ENCODE data around the gene HPS4.
A peak's percentile ranks its signal among the peaks of the same experiment; 100 is the strongest.
"Not testable (repeated sequence)": the region's sequence is repeated elsewhere in the genome, so short reads cannot be mapped to it uniquely, and the experiment has no call there.

The HPS4 gene

DNA sequence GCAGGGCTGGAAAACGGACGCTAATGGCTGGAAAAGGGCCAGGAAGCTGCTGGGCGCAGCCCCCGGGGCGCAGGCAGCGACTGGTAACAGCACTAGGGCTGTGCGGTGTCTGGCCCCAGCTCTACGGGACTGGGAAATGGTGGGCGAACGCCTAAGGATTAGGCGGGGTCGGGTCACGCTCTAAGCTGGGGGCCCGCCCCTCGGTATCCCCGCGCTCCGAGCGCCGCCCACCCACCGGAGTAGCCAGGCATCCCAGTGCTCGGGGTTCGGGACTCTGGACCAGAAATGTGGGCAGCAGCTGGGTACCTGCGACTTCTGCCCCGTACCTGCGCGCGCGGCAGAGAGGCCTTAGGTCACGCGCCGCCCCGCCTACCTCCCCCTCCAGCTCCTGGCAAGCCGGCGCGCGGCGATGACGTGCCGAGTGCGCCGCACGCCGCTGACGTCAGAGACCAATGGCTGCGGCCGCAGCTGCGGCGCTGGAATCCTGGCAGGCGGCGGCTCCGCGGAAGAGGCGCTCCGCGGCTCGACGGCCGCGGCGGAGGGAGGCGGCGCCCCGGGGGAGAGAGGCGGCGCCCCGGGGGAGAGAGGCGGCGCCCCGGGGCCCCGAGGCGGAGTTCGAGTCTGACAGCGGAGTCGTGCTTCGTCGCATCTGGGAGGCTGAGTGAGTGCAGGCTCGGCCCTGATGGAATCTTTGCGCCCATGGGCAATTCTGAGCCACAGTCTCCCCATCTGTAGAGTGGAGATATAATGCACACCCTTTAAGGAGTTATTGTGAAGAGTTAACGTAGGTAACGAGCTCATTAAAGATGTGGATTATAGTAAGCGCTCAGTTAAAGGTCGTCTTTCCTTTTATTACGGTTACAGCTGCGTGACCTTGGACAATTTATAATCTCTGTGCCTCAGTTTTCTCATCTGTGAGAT is at the start of gene HPS4, which contains the start of gene SRRD:
HPS4 (minus strand) TSS at position 345 of the 921 bp plus-strand sequence. CDS start 2,021 bp downstream, outside the sequence.
SRRD (plus strand) TSS at position 439 of the 921 bp plus-strand sequence; CDS start at position 453, 14 bp downstream.
- peak; percentile 88 for DNase-seq

DNA sequence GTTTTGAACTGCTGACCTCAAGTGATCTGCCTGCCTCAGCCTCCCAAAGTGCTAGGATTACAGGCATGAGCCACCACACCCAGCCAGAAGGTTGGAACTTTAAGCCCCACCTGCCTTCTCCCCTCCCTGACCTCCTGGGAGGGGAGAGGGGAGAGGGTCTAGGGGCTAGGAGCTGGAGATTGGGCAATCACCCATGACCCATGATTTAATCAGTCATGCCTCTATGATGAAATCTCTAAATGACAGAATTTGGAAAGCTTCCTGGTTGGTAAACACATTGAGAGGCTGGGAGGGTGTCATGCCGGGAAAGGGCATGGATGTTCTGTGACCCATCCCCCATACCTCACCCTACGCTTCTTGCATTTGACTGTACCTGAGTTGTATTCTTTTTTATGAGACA is 45.8 kb upstream of the HPS4 start:
- no peak for DNase-seq

DNA sequence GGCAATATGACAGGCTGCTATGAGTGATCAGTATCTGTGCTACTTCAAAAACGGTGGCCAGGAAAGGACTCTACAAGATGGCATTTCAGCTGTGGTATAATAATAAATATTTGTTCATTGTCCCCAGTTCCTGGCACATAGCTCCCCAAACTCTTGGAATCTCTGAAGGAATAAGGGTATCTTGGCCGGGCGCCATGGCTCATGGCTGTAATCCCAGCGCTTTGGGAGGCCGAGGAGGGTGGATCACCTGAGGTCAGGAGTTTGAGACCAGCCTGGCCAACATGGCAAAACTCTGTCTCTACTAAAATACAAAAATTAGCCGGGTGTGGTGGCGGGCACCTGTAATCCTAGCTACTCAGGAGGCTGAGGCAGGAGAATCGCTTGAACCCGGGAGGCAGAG is 44.9 kb upstream of the HPS4 start:
- DNase-seq, result not testable (repeated sequence)

DNA sequence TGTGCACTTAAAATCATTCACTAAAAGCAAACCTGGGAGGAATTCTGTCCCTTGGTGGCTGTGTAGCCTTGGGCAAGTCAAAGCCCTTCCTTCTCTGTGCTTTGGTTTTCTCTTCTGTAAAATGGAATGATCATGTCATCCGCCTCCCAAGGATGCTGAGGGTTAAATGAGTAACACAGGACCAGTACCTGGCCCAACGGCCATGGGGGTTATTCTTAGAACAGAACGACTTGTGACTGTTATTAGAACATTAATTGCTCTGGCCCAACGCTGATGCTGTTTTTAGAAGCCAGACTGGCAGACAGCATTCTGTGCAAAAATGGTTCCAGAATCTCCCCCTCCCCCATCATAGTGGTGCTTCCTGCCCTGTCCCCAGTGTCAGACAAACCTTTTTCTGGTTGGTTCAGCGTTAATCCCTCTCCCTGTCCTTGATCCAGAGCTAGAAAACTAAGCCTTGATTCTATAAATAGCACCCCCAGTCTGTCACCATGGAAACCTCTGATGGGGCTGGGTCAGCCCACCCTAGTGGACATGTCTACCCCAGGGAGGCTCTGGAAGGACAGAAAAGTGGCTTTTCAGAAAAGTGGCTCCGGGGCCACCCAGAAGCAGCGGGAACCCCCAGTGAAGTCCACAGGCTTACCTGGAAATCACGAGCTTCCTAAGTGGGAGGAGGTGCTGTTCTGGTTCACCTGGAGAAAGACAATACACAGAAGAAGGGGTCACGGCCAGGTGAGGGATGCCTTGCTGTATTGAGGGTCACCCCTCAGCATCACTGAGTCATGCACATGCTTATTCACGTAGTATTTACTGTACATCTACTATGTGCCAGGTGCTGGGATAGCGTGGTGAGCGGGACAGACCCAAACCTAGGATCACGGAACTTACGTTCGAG is 44.2 kb upstream of the HPS4 start:
- DNase-seq, result no peak

DNA sequence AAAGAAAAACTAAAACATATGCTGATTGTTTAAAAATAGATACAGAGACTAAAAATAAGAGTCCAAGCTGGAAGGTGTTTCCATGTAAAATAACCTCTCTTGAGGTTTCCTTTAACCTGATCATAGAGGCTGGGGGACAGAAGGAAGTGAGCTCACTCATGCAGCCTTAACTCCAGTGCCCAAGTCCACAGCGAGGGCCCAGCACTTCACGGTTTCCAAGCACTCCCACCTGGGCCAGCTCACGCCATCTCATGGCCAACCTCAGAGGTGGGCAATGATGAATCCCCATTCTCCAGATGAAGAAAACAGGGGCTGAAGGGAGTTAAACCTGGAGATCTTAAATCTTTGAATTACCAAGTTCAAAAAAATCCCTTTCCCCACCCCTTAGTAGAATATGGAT is 43.6 kb upstream of the HPS4 start:
- no peak for DNase-seq

DNA sequence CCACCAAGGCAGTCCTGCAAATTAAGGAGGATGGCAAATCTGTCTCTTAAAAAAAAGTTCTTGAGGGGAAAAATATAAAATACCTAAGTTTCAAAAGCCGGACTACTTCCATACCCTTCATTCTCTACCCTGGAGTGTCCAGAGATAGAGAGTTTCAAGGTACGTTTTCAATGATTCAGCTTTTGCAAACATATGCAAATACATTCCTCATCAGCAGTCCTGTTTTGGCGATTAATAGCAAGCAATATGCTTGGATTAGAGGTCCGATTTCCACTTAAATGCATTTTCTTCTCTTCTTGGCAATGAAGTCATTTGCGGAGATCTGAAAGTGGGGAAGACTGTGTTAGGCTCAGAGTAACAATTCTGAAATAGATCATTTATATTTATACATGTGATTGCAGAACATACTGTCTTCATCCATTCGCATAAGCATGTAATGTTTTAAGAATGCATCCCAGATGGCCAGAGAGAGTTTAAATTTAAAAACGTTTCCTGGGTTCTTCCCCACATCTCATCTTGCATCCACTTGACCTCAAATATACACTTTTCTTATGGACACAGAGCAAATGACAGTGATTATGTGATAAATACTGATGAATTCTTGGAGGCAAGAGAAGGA is 42.5 kb upstream of the HPS4 start:
- no peak for DNase-seq

DNA sequence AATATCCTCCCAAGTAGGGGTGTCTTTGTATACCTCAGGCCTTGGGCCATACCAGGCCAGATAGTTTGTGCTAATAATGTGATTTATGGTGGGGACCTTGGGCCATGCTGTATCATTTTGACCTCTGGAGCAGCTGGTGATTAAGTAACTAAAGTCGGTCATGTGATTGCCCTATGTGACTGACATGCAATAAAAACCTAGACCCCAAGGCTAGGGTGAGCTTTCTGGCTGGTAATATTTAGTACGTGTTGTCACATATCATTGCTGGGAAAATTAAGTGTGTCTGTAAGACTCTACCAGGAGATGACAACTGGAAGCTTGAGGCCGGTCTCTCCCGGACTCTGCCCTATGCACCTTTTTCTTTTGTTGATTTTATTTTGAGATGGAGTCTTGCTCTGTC is 41.3 kb upstream of the HPS4 start:
- no peak for DNase-seq

DNA sequence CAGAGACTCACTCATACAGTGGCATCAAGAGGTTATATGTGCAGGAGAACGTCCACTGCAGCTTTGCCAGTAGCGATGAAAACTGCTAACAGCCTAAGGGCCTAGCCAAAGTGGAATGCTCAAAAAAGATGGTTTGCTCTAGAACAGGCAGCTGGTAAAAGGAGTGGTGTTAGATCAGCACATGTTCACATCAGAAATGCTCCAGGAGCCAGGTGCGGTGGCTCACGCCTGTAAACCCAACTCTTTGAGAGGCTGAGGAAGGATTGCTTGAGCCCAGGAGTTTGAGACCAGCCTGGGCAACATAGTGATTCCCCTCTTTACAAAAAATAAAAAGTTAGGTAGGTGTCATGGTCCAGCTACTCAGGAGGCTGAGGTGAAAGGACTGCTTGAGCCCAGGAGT is 39.0 kb upstream of the HPS4 start:
- no peak for DNase-seq

DNA sequence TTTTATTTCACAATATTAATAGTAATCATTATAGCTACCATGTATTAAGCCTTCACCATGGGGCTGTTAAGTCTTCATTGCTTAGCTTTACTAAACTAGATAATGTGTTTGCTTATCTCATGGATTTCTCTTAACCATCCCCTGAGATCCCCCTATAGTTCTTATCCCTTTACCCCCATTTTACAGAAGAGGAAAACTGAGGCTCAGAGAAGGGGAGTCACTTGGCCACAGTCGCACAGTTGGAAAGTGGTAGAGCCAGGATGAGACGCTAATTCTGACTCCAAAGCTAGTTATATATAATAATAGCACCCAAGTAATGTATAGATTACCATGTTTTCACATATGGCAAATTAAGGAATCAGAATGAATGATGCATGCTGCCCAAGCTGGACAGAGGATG is 38.4 kb upstream of the HPS4 start:
- no peak for DNase-seq

DNA sequence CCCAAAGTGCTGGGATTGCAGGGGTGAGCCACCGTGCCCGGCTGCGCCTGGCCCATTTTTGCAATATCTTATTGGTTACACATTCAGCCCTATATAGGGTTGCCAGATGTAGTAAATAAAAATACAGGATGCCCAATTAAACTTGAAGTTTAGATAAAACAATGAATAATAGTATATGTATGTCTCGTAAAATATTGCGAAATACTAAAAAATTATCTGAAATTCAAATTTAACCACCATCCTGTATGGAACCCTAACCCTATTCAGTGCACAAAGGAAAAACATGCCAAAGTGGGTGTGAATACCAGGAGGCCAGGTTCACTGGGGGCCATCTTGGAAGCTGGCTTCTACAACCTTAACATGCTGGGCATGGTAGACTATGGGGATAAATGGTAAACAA is 33.8 kb upstream of the HPS4 start:
- no peak for DNase-seq

DNA sequence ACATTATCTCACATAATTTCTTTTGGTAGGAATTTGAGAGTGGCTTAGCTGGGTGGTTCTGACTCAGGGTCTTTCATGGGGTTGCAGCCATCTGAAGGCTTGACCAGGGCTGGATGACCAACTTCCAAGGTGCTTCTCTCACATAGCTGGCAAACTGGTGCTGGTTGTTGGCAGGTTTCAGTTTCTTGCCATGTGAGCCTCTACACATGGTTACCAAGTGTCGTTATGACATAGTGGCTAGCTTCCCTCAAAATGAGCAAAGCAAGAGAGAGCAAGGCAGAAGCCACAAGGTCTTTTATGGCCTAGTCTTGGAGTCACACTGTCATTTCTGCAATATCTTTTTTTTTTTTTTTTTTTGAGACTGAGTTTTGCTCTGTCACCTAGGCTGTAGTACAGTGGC is 32.9 kb upstream of the HPS4 start:
- no peak for DNase-seq

DNA sequence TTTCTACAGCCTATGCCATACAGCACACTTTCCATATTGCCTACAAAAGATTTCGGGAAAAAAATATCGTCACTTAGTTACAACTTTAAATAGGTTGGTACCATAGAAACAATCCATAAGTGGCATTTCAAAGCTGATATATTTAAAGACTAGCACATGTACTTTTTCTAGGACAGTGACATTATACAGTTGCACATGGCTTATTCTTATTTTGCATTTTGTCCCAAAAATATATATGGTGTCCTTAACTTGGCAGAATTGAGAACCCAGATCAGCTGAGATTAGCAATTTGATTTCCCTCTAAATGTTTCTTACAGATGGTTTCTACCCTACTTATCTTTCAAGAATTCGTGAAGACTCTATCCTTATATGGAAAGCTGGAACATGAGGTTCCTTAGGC is 32.3 kb upstream of the HPS4 start:
- no peak for DNase-seq

DNA sequence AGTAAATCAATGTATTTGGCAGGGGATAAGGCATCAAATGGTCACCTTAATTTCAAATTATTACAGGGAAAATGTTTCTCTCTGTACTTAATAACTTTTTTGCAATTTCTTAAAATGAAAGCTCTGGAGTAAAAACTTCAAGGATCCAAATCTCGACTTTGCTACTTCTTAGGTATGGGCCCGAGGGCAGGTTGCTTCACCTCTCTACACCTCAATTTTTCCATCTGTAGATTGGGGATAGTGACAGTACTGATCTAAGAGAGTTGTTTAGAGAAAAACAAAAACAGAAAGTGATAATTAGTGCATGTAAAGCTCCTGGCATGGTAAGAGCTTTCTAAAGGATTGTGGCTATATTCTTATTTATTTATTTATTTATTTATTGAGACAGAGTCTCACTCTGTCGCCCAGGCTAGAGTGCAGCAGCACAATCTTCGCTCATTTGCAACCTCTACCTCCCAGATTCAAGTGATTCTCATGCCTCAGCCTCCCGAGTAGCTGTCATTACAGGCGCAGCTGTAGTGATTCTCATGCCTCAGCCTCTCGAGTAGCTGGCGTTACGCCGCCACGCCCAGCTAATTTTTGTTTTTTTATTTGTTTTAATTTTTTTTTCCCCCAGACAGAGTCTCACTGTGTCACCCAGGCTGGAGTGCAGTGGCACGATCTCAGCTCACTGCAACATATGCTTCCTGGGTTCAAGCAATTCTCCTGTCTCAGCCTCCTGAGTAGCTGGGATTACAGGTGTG is 31.0 kb upstream of the HPS4 start:
- no peak for DNase-seq

DNA sequence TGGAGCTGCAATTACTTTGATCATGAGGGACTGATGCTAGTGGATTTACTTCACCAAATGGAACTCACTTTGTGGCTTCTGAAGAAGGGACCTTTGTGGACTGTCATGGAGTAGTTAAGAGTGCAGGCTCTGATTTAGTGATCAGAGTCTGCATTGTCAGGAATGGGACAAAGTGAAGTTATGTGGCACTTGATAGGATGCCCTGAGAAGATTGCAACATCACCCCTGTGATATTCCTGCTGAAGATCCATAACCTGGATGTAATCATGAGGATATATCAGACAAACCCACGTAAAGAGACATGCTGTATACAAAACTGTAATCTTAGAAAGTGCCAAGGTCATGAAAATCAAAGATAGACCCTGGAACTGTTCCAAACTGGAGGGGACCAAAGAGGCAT is 30.3 kb upstream of the HPS4 start:
- no peak for DNase-seq

DNA sequence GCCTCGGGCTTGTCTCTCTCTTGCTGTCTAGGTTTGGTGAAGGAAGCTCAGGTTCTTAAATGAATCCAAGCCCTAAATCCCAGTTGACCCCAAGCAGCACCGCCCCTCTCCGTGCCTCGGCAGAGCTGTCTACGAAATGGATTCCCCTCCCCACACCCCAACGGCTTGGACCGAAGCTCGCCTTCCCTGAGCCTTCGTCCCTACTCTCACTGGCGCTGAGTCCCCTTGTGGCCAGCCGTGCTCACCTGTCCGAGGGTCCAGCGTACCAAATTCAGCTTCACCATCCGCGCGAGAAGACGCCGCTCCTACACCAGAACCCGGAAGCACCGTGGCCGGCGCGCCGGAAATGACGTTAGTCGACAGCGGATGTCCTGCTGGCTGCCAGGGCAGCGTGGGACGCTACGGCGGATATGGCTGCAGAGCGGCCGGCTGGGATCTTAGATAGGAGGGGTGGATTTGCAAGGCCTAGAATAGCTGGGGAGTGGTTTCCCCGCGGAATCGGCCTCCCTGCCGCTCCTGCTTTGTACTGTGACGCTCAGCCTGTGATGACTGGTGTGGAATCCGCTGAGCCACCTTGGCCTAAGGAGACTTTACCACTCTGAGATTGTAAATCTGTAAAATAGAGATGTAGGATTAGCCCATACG is 28.7 kb upstream of the HPS4 start, which contains the start of gene TFIP11:
TFIP11 (minus strand) TSS at position 325 of the 645 bp plus-strand sequence. CDS start 2,201 bp downstream, outside the sequence.
- peak; percentile 69 for DNase-seq

DNA sequence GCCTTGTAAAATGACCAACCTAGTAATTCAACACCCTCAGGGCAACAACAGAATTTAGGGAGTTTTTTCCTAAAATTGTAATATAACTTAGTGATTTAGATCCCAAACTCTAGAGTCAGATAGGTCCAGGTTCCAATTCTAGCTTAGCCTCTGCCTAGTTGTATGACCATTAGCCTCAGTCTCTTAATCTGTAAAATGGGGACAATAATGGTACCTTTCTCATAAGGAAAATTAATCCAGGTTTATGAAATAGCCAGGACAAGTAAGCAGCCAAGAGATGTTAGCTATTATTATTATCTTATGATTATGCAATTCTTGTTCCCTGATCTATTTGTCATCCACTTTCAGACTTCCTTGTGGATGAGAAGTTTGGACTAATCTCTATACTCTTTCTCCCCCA is 24.6 kb upstream of the HPS4 start:
- no peak for DNase-seq

DNA sequence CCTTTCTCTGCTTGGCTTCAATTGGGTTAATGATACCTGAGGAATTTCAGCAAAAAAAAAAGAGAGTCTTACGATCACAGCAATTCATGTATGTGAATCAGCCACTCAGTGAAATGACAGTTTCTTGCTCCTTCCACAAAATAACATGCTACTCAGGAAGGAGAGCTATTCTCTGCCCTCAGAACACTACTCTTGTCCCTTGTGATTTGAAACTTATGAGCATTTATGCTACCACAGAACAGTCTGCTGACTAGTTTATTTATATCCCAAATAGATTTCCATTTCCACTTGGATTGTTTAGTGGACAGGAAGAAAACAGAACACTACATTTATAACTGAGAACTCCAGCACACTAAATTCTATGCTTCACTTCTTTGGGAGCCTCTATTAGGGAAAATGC is 20.2 kb upstream of the HPS4 start:
- DNase-seq, result no peak

DNA sequence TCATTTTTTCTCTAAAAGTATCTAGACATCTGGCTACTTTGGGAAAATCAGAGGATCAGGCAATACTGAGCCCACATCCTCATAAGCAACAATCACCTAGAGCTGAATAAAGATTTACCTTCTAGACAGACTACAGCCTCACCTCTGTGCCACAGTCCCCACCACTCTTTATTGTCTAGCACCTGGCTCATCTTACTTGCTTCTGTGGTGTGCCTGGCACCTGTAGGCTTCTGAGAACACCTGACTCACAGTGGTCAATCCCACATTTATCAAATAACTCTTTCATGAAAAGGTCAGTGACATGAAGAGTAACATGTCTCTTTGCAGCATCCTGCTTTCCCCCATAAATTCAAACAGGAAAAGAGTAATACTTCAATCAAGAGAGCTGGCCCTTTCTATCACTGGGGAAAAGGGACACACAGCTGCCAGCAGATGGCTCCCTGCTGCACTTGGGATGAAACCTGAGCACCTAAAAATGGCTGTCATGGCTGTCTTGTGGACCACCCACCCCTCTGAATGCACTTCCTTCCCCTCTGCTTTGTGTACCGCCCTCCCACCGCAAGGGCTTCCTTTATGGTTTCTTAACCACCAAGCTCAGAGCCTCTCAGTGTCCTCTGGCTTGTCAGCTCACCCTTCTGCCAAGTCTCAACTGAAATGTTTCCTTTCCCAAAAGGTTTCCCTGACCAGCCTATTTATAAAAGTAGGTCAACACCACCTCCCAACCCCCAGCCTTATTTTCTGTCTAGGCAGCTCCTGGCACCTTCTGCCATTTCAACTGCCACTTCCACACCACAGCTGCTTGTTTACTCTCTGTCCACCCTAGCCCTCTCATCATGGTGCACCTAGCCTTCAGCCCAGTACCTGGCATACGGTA is 19.3 kb upstream of the HPS4 start:
- DNase-seq, result peak; percentile 41

DNA sequence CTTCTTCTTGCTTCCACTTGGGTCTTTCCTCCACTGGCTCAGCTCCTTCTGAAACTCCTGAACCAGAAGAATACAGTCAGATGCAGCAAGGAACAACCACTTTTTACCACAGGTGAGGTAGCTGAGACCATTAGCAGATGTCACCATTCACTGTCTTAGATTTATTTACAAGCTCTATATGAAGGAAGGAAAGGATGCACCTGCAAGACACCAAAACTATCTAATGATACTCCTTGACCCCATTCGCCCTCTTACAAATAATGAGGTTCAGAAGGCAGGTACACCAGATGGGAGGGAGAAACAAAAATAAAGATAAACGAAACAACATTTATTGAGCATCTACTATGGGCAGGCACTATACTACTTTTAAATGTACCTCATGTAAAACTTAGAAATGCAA is 18.4 kb upstream of the HPS4 start:
- DNase-seq, result no peak

DNA sequence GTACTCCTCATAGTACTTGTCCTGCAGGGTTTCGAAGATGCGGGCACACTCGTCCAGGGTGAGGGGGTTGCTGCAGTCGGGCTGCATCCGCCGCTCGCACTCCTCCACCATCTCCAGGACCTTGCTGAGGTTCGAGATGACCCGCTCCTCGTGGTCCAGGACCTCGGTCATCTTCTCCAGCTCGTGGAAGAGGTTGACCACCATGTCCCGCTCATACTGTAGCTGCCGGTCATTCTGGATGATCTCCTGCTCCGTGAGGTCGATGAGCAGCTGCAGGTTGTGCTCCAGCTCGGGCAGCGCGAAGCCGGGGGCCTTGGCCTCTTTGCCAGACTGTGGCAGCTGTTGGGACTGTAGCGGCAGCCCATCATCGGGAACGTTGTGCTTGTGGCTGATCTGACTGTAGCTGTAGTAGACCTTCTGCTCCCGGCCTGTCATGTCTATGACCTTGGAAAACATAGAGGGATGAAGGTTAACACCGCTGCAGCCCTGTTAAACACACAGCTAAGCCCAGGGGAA is 15.7 kb upstream of the HPS4 start:
- no peak for DNase-seq

DNA sequence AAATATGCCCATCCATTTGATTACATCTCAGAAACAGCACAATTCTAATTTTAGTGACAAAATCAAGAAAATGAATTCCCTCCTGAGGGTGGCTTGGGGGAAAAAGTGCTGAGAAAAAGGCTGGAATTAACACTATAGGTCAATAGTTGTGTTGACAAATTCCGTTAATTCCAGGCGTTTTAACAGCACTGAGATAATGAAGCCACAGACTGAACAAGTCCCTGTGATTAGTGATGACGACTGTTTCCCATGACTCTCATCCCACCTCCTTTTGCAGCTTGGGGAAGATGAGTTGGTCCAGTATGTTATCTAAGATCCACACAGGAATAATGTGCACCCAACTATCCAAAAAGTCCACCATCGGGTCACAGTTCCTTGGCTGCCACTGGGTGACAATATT is 12.9 kb upstream of the HPS4 start:
- no peak for DNase-seq

All from NCI-H1105 treated with DMSO at 0.1 percent for 48 hours (cell line).